Astrocyte of the cerebellum (primary cell): ENCODE results near the gene ZNF423.

Source experiments
- DNase-seq: peaks from one replicate; pipeline ENCODE4 v3.0.0-alpha.2; 2011; ENCODE audit warnings: low read depth
- H3K4me3 ChIP-seq: 2 replicates; pipeline ENCODE4 v1.5.1; 2011; ENCODE audit warnings: mild to moderate bottlenecking, low read depth, low read length, moderate library complexity
- CTCF ChIP-seq: IDR thresholded peaks from 2 replicates; pipeline ENCODE4 v1.5.1; 2012; ENCODE audit warnings: low read length, low read depth, moderate library complexity, mild to moderate bottlenecking; ENCODE audit errors: missing control alignments
- in situ Hi-C: cut with HindIII; loops from 2 replicates; pipeline ENCODE4 v1.10.0; 2017; ENCODE audit warnings: low sequenced_read_pairs

ZNF423 gene

GRCh38 chr16:49490321-49490705 is 365.6 kb downstream of the ZNF423 start:
- TF ChIP-seq CTCF = no peak
- in situ Hi-C loops = no loop called here
- no peak overlapping the region for H3K4me3 ChIP-seq
- no peak for DNase-seq

DNA sequence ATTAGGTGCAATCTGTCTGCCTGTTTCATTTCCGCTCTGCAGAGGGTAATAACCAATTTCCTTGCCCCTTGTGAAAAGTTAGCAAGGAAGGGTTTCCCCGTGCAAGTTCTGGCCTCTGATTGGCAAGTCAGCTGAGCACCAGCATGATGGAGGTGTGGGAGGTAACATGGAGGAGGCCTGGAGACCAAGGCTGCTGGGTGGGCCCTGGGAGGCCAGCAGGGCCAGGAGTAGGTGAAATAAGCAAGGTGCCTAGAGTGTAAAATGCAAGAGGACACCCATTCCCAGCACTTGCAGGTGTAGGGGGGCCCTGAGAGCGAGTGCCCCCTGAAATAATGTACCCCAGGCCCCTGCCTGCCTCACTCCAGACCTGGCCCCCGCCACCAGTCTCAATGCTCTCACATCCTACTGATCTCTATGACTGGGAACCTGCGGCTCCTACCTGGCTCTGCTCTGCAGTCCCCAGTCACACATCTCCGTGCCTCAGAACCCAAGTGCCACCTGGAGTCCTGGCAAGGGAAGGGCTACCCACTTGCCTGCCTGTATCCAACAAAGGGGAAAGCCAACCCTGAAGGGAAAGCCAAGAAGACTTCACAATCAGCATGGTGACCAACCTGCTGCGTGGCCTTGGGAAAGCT is 366.1 kb downstream of the ZNF423 start:
- no peak overlapping the region for H3K4me3 ChIP-seq
- in situ Hi-C loops = no loop called here
- no peak for DNase-seq
- no peak for TF ChIP-seq CTCF

DNA sequence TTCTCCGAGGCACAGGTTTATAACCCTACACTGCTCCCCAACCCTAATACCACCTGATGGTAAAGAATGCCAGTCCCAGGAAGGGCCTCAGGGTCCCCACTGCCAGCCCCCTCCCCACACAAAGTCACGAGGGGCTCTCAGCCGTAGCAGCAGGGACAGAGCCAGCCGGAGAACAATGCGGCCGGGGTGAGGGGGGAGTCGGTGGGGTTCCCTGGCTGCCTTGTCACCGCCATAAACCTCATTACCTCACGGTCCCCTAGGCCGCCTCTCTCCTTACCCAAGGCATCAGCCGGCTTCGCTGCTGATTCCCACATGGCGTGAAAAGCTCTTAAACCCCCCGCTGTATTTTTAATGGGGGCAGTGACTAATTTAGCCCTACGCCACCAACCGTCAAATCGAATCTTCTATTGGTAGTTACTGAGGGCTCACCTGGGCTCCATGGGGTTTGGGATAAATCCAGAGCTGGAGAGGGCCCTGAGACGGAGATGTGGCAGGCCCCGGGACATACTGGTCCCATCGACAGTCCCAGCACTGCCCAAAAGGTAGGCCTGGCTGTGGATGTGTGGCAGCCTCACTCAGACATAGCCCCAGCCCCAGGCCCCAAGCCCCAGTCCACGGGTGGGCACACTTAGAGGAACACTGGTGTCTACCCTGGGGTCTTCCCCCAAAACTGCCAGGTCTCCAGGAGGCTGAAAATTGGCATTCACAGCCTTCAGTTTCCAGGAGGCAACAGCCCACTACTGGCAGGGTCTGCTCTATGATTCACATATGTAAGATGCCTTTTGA is 367.0 kb downstream of the ZNF423 start:
- in situ Hi-C loops = no loop called here
- no peak for DNase-seq
- H3K4me3 ChIP-seq = no peak overlapping the region
- no peak for TF ChIP-seq CTCF

- H3K4me3 ChIP-seq = no peak overlapping the region
- DNase-seq = no peak
- in situ Hi-C loops = no loop called here
- no peak for TF ChIP-seq CTCF
Measured at GRCh38 chr16:49488336-49488735, 367.6 kb downstream of the ZNF423 start.

DNA sequence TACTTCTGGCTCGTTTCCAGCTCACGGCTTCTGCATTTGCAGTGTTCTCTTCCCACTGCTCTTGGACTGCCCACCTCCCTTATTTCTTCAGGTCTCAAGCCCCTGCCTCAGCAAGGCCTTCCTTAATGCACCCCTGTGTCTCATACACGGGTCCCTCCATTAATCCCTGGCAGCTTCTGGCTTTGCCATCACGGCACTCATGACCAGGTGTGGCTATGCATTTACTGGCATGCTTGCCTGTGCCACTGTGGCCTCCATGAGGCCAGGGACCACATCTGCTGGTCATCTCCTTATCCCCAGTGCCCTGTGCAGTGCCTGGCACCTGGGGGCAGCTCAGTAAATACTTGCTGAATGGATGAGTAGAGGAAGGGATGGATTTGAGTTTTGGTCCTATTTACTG is 368.2 kb downstream of the ZNF423 start:
- H3K4me3 ChIP-seq = no peak overlapping the region
- in situ Hi-C loops = no loop called here
- no peak for DNase-seq
- TF ChIP-seq CTCF = no peak

- in situ Hi-C loops = no loop called here
- H3K4me3 ChIP-seq = no peak overlapping the region
- no peak for TF ChIP-seq CTCF
- no peak for DNase-seq
Measured at GRCh38 chr16:49486400-49486799, 369.5 kb downstream of the ZNF423 start.
